ENCODE measurements around the gene MAP4K1.

MAP4K1 gene

GRCh38 chr19:38658462-38659306 lies 40.9 kb upstream of the MAP4K1 start:
- H3K9me3 ChIP-seq (ENCODE audit: control insufficient read depth, insufficient read depth, low read length), result no peaks in the 10 kb centered on the region
- peaks cover 73% of the 10 kb centered on the region for H3K4me1 ChIP-seq (ENCODE audit: insufficient read depth, low read length)
- peaks cover 2% of the 10 kb centered on the region; the same call in 1 of the 2 replicates for H3K36me3 ChIP-seq (ENCODE audit: insufficient read depth, low read length)
- H3K9ac ChIP-seq (ENCODE audit: low read depth, low read length), result peak overlapping the region; percentile 0; the same call in 1 of the 2 replicates

- Histone ChIP-seq H3K9me3 (ENCODE audit: control insufficient read depth, insufficient read depth, low read length) (no peaks in the 10 kb centered on the region), H3K9ac (ENCODE audit: low read depth, low read length) (no peak overlapping the region)
These were observed 40.0 kb upstream of the MAP4K1 start for GRCh38 chr19:38657633-38658222.

GRCh38 chr19:38656171-38656981 lies 38.6 kb upstream of the MAP4K1 start:
- Histone ChIP-seq H3K36me3 (ENCODE audit: insufficient read depth, low read length) (peaks cover 7% of the 10 kb centered on the region; the same call in 1 of the 2 replicates), H3K4me1 (ENCODE audit: insufficient read depth, low read length) (peaks cover 77% of the 10 kb centered on the region), H3K9ac (ENCODE audit: low read depth, low read length) (no peak overlapping the region), H3K9me3 (ENCODE audit: control insufficient read depth, insufficient read depth, low read length) (no peaks in the 10 kb centered on the region)

More at GRCh38 chr19:38657633-38658222, 40.0 kb upstream of the MAP4K1 start:
- Histone ChIP-seq H3K36me3 (ENCODE audit: insufficient read depth, low read length) (peaks cover 7% of the 10 kb centered on the region; the same call in 1 of the 2 replicates), H3K4me1 (ENCODE audit: insufficient read depth, low read length) (peaks cover 78% of the 10 kb centered on the region)

GRCh38 chr19:38655148-38655824 lies 37.5 kb upstream of the MAP4K1 start:
- Histone ChIP-seq H3K9me3 (ENCODE audit: control insufficient read depth, insufficient read depth, low read length) (no peaks in the 10 kb centered on the region), H3K4me1 (ENCODE audit: insufficient read depth, low read length) (peaks cover 76% of the 10 kb centered on the region), H3K36me3 (ENCODE audit: insufficient read depth, low read length) (peaks cover 7% of the 10 kb centered on the region; the same call in 1 of the 2 replicates), H3K9ac (ENCODE audit: low read depth, low read length) (no peak overlapping the region)

GRCh38 chr19:38654628-38655055 lies 36.9 kb upstream of the MAP4K1 start:
- H3K9me3 ChIP-seq (ENCODE audit: control insufficient read depth, insufficient read depth, low read length), result no peaks in the 10 kb centered on the region
- H3K9ac ChIP-seq (ENCODE audit: low read depth, low read length), result no peak overlapping the region

GRCh38 chr19:38653028-38653571 lies 35.3 kb upstream of the MAP4K1 start:
- Histone ChIP-seq H3K4me1 (ENCODE audit: insufficient read depth, low read length) (peaks cover 60% of the 10 kb centered on the region), H3K36me3 (ENCODE audit: insufficient read depth, low read length) (peaks cover 7% of the 10 kb centered on the region; the same call in 1 of the 2 replicates), H3K9me3 (ENCODE audit: control insufficient read depth, insufficient read depth, low read length) (no peaks in the 10 kb centered on the region), H3K9ac (ENCODE audit: low read depth, low read length) (no peak overlapping the region)

More at GRCh38 chr19:38654628-38655055, 36.9 kb upstream of the MAP4K1 start:
- H3K36me3 ChIP-seq (ENCODE audit: insufficient read depth, low read length), result peaks cover 7% of the 10 kb centered on the region; the same call in 1 of the 2 replicates
- H3K4me1 ChIP-seq (ENCODE audit: insufficient read depth, low read length), result peaks cover 75% of the 10 kb centered on the region

- H3K9me3 ChIP-seq (ENCODE audit: control insufficient read depth, insufficient read depth, low read length), result no peaks in the 10 kb centered on the region
- peak overlapping the region; percentile 75; the same call in 1 of the 2 replicates for H3K9ac ChIP-seq (ENCODE audit: low read depth, low read length)
- peaks cover 7% of the 10 kb centered on the region; the same call in 1 of the 2 replicates for H3K36me3 ChIP-seq (ENCODE audit: insufficient read depth, low read length)
- H3K4me1 ChIP-seq (ENCODE audit: insufficient read depth, low read length), result peaks cover 46% of the 10 kb centered on the region
These were observed 33.3 kb upstream of the MAP4K1 start for GRCh38 chr19:38650911-38651584.

GRCh38 chr19:38650172-38650775 lies 32.5 kb upstream of the MAP4K1 start:
- Histone ChIP-seq H3K4me1 (ENCODE audit: insufficient read depth, low read length) (peaks cover 46% of the 10 kb centered on the region), H3K9me3 (ENCODE audit: control insufficient read depth, insufficient read depth, low read length) (no peaks in the 10 kb centered on the region), H3K36me3 (ENCODE audit: insufficient read depth, low read length) (peaks cover 7% of the 10 kb centered on the region; the same call in 1 of the 2 replicates), H3K9ac (ENCODE audit: low read depth, low read length) (peak overlapping the region; percentile 75)

- peak overlapping the region; percentile 75 for H3K9ac ChIP-seq (ENCODE audit: low read depth, low read length)
- peaks cover 39% of the 10 kb centered on the region for H3K4me1 ChIP-seq (ENCODE audit: insufficient read depth, low read length)
- H3K9me3 ChIP-seq (ENCODE audit: control insufficient read depth, insufficient read depth, low read length), result no peaks in the 10 kb centered on the region
- peaks cover 7% of the 10 kb centered on the region; the same call in 1 of the 2 replicates for H3K36me3 ChIP-seq (ENCODE audit: insufficient read depth, low read length)
These were observed 31.8 kb upstream of the MAP4K1 start for GRCh38 chr19:38649305-38650171.

GRCh38 chr19:38648769-38649304 lies 31.1 kb upstream of the MAP4K1 start:
- H3K36me3 ChIP-seq (ENCODE audit: insufficient read depth, low read length), result peaks cover 6% of the 10 kb centered on the region; the same call in 1 of the 2 replicates
- peaks cover 32% of the 10 kb centered on the region for H3K4me1 ChIP-seq (ENCODE audit: insufficient read depth, low read length)
- no peaks in the 10 kb centered on the region for H3K9me3 ChIP-seq (ENCODE audit: control insufficient read depth, insufficient read depth, low read length)
- H3K9ac ChIP-seq (ENCODE audit: low read depth, low read length), result peak overlapping the region; percentile 75

- peaks cover 25% of the 10 kb centered on the region for H3K4me1 ChIP-seq (ENCODE audit: insufficient read depth, low read length)
- H3K36me3 ChIP-seq (ENCODE audit: insufficient read depth, low read length), result no peaks in the 10 kb centered on the region
- peak overlapping the region; percentile 75 for H3K9ac ChIP-seq (ENCODE audit: low read depth, low read length)
- no peaks in the 10 kb centered on the region for H3K9me3 ChIP-seq (ENCODE audit: control insufficient read depth, insufficient read depth, low read length)
These were observed 30.4 kb upstream of the MAP4K1 start for GRCh38 chr19:38647966-38648768.
